Measurements from ENCODE around the gene LAMB4. TPM values are rescaled to one million over a fixed set of nuclear protein-coding genes. Genes with fewer than 3 reads are reported as not detected.

LAMB4 gene
- total RNA-seq, 3 donors from 2014 or later (not counting 1 experiment from before 2014, with no cell fraction given) = not detected

DNA sequence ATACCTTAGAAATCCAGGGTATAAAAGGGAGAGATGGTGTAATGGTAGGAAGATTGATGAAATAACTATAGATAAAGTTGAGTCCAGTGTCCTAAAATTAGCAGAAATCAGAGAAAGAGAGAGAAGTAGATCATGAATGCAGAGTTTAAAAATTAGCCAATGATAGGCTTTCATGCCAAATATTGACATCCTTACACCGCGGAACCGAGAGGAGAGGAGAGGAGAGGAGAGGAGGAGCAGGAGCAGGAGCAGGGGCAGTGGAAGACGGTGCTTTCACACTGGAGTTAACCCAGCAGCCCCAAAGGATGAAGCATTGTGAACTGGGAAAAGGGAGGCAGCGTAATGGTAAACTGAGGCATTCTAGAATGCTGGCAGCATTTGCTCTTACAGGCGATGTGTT is 34.2 kb upstream of the LAMB4 start:
- no peaks in the 10 kb centered on the region for H3K4me1 Mint-ChIP-seq

DNA sequence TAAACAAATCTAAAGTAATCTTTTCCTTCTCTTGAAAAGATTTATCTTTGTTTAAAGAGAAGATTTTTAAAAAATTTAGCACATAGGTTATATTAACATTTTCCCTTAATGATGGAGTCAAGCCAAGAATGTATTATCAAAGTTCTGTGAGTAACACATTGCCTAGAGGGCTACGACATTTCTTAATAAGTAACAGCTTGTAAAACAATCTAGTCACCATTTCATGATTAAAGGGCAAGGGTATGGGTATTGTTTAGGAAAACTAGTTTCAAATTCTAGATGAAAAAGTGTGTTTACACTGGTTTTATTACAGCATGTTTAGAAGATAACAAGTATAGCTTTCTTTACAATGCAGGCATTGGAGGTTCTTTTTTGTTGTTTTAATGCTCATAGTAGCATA is 28.6 kb upstream of the LAMB4 start:
- H3K4me3 ChIP-seq (ENCODE audit: low read length) = no peak overlapping the region
- no peaks in the 10 kb centered on the region for H3K9me3 ChIP-seq (ENCODE audit: control insufficient read depth, insufficient read depth, low read length)
- DNase-seq = no peak
- TF ChIP-seq, protein P1, sequence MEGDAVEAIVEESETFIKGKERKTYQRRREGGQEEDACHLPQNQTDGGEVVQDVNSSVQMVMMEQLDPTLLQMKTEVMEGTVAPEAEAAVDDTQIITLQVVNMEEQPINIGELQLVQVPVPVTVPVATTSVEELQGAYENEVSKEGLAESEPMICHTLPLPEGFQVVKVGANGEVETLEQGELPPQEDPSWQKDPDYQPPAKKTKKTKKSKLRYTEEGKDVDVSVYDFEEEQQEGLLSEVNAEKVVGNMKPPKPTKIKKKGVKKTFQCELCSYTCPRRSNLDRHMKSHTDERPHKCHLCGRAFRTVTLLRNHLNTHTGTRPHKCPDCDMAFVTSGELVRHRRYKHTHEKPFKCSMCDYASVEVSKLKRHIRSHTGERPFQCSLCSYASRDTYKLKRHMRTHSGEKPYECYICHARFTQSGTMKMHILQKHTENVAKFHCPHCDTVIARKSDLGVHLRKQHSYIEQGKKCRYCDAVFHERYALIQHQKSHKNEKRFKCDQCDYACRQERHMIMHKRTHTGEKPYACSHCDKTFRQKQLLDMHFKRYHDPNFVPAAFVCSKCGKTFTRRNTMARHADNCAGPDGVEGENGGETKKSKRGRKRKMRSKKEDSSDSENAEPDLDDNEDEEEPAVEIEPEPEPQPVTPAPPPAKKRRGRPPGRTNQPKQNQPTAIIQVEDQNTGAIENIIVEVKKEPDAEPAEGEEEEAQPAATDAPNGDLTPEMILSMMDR (IDR thresholded peaks at IDR 0.05) = no peak
- Mint-ChIP-seq H3K27me3 (ENCODE audit: low read depth in 2 of 2) (peaks cover 3 to 53% of the 10 kb centered on the region in 2 donors), H3K36me3 (no peaks in the 10 kb centered on the region), H3K9me3 (no peaks in the 10 kb centered on the region), H3K27ac (no peak overlapping the region), H3K4me1 (no peaks in the 10 kb centered on the region), H3K4me3 (no peak overlapping the region)
- no peak for ATAC-seq
- intact Hi-C loops (cut with micrococcal nuclease) = no loop called here
- H3K36me3 ChIP-seq (ENCODE audit: control insufficient read depth, insufficient read depth, low read length) = no peaks in the 10 kb centered on the region
- no peak overlapping the region for H3K27ac ChIP-seq (ENCODE audit: low read length)
- peaks cover 6% of the 10 kb centered on the region for H3K27me3 ChIP-seq (ENCODE audit: control insufficient read depth, insufficient read depth, low read length)
- WGBS (ENCODE audit: insufficient coverage) = 100% methylated on average over 1 of the region's 1 CpG
- H3K4me1 ChIP-seq (ENCODE audit: control insufficient read depth, insufficient read depth, low read length) = no peaks in the 10 kb centered on the region

More for the DNA sequence above, 34.2 kb upstream of the LAMB4 start:
- WGBS (ENCODE audit: insufficient coverage) = 80% methylated on average over 6 of the region's 6 CpGs
- TF ChIP-seq, protein P1 (IDR thresholded peaks at IDR 0.05) = no peak
- intact Hi-C loops (cut with micrococcal nuclease) = no loop called here
- Mint-ChIP-seq H3K9me3 (no peaks in the 10 kb centered on the region), H3K27ac (no peak overlapping the region), H3K4me3 (no peak overlapping the region), H3K36me3 (no peaks in the 10 kb centered on the region), H3K27me3 (ENCODE audit: low read depth in 2 of 2) (peaks cover 0 to 12% of the 10 kb centered on the region in 2 donors)
- Histone ChIP-seq H3K27ac (ENCODE audit: low read length) (no peak overlapping the region), H3K36me3 (ENCODE audit: control insufficient read depth, insufficient read depth, low read length) (no peaks in the 10 kb centered on the region), H3K4me1 (ENCODE audit: control insufficient read depth, insufficient read depth, low read length) (no peaks in the 10 kb centered on the region), H3K4me3 (ENCODE audit: low read length) (no peak overlapping the region), H3K9me3 (ENCODE audit: control insufficient read depth, insufficient read depth, low read length) (no peaks in the 10 kb centered on the region), H3K27me3 (ENCODE audit: control insufficient read depth, insufficient read depth, low read length) (peaks cover 2% of the 10 kb centered on the region)
- ATAC-seq (no peak), DNase-seq (no peak)

- H3K4me3 ChIP-seq (ENCODE audit: low read length) = no peak overlapping the region
- TF ChIP-seq, protein P1 (IDR thresholded peaks at IDR 0.05) = no peak
- peaks cover 3 to 63% of the 10 kb centered on the region in 2 donors for H3K27me3 Mint-ChIP-seq (ENCODE audit: low read depth in 2 of 2)
- no peak overlapping the region for H3K27ac Mint-ChIP-seq
- 94% methylated on average over 3 of the region's 4 CpGs for WGBS (ENCODE audit: insufficient coverage)
- H3K36me3 ChIP-seq (ENCODE audit: control insufficient read depth, insufficient read depth, low read length) = no peaks in the 10 kb centered on the region
- no peak overlapping the region for H3K27ac ChIP-seq (ENCODE audit: low read length)
- H3K4me3 Mint-ChIP-seq = no peak overlapping the region
- no peak for DNase-seq
- ATAC-seq = no peak
- no peaks in the 10 kb centered on the region for H3K4me1 Mint-ChIP-seq
- H3K27me3 ChIP-seq (ENCODE audit: control insufficient read depth, insufficient read depth, low read length) = peaks cover 6% of the 10 kb centered on the region
- H3K9me3 ChIP-seq (ENCODE audit: control insufficient read depth, insufficient read depth, low read length) = no peaks in the 10 kb centered on the region
- intact Hi-C loops (cut with micrococcal nuclease) = no loop called here
- no peaks in the 10 kb centered on the region for H3K9me3 Mint-ChIP-seq
- no peaks in the 10 kb centered on the region for H3K36me3 Mint-ChIP-seq
- no peaks in the 10 kb centered on the region for H3K4me1 ChIP-seq (ENCODE audit: control insufficient read depth, insufficient read depth, low read length)
These were observed 27.6 kb upstream of the LAMB4 start for GRCh38 chr7:108157606-108158335.
